ENCODE measurements around the gene TMEM63C.
"Not testable (repeated sequence)": the region's sequence is repeated elsewhere in the genome, so short reads cannot be mapped to it uniquely, and the experiment has no call there.

Gene TMEM63C

GRCh38 chr14:77278461-77279230 is 97.0 kb downstream of the TMEM63C start:
- no peaks in the 10 kb centered on the region for H4K20me1 ChIP-seq (ENCODE audit: insufficient read depth, low read length)

GRCh38 chr14:77279719-77280118 is 98.1 kb downstream of the TMEM63C start:
- no peak overlapping the region for H3K9ac ChIP-seq (ENCODE audit: low read length)
- no peaks in the 10 kb centered on the region for H4K20me1 ChIP-seq (ENCODE audit: insufficient read depth, low read length)
- no peak overlapping the region for H3K4me2 ChIP-seq (ENCODE audit: low read length)
- no peak overlapping the region for H3K4me3 ChIP-seq (ENCODE audit: low read depth, low read length, poor library complexity, severe bottlenecking)
- no peaks in the 10 kb centered on the region for H3K79me2 ChIP-seq (ENCODE audit: insufficient read depth, low read length)
- no peak for TF ChIP-seq EZH2 (IDR thresholded peaks at IDR 0.05; ENCODE audit: borderline replicate concordance, low read length)
- TF ChIP-seq CTCF (IDR thresholded peaks at IDR 0.05; ENCODE audit: low read length): no peak
- no peaks in the 10 kb centered on the region for H3K9me2 ChIP-seq (ENCODE audit: low read depth, low read length)
- H3K27me3 ChIP-seq (ENCODE audit: insufficient read depth, low read length): no peaks in the 10 kb centered on the region
- no peaks in the 10 kb centered on the region for H3K4me1 ChIP-seq (ENCODE audit: insufficient read depth, low read length, severe bottlenecking)
- no peaks in the 10 kb centered on the region for H3K9me3 ChIP-seq (ENCODE audit: low read length)
- no peak overlapping the region for H2AFZ ChIP-seq (ENCODE audit: low read length)
- no peak overlapping the region for H3K27ac ChIP-seq (ENCODE audit: low read depth, low read length, poor library complexity, severe bottlenecking)
- H3F3A ChIP-seq (ENCODE audit: insufficient read depth, low read length): no peaks in the 10 kb centered on the region
- H3K36me3 ChIP-seq (ENCODE audit: insufficient read depth, low read length): no peaks in the 10 kb centered on the region; the same call in 1 of the 2 replicates

More at GRCh38 chr14:77278461-77279230, 97.0 kb downstream of the TMEM63C start:
- Histone ChIP-seq H3K36me3 (ENCODE audit: insufficient read depth, low read length) (no peaks in the 10 kb centered on the region), H3K9me2 (ENCODE audit: low read depth, low read length) (no peaks in the 10 kb centered on the region), H3K4me2 (ENCODE audit: low read length) (no peak overlapping the region), H3K4me3 (ENCODE audit: low read depth, low read length, poor library complexity, severe bottlenecking) (no peak overlapping the region), H3K27me3 (ENCODE audit: insufficient read depth, low read length) (no peaks in the 10 kb centered on the region), H3F3A (ENCODE audit: insufficient read depth, low read length) (no peaks in the 10 kb centered on the region), H3K4me1 (ENCODE audit: insufficient read depth, low read length, severe bottlenecking) (no peaks in the 10 kb centered on the region), H2AFZ (ENCODE audit: low read length) (no peak overlapping the region), H3K79me2 (ENCODE audit: insufficient read depth, low read length) (no peaks in the 10 kb centered on the region), H3K9ac (ENCODE audit: low read length) (no peak overlapping the region), H3K9me3 (ENCODE audit: low read length) (no peaks in the 10 kb centered on the region), H3K27ac (ENCODE audit: low read depth, low read length, poor library complexity, severe bottlenecking) (no peak overlapping the region)
- TF ChIP-seq EZH2 (IDR thresholded peaks at IDR 0.05; ENCODE audit: borderline replicate concordance, low read length) (no peak), CTCF (IDR thresholded peaks at IDR 0.05; ENCODE audit: low read length) (no peak)

GRCh38 chr14:77280921-77281320 is 99.3 kb downstream of the TMEM63C start:
- H2AFZ ChIP-seq (ENCODE audit: low read length); H4K20me1 ChIP-seq (ENCODE audit: insufficient read depth, low read length); H3K27ac ChIP-seq (ENCODE audit: low read depth, low read length, poor library complexity, severe bottlenecking); H3K27me3 ChIP-seq (ENCODE audit: insufficient read depth, low read length); H3K79me2 ChIP-seq (ENCODE audit: insufficient read depth, low read length); H3K4me1 ChIP-seq (ENCODE audit: insufficient read depth, low read length, severe bottlenecking); H3K9me2 ChIP-seq (ENCODE audit: low read depth, low read length); H3F3A ChIP-seq (ENCODE audit: insufficient read depth, low read length); H3K4me3 ChIP-seq (ENCODE audit: low read depth, low read length, poor library complexity, severe bottlenecking); H3K9ac ChIP-seq (ENCODE audit: low read length); H3K36me3 ChIP-seq (ENCODE audit: insufficient read depth, low read length); H3K4me2 ChIP-seq (ENCODE audit: low read length); H3K9me3 ChIP-seq (ENCODE audit: low read length): not testable (repeated sequence)

Measured in OCI-LY1 (cell line).